Caco-2 (cell line): ENCODE measurements around the gene SARDH. TPM values are rescaled to one million over a fixed set of nuclear protein-coding genes. Genes with fewer than 3 reads are reported as not detected.

Experiments used
- BruUV-seq: library from RNA; stranded (reverse); fragments of 400-500 nt; replicated peaks from 2 replicates; lab custom pipeline; 2021; lab: Mats Ljungman, UMichigan
- CTCF ChIA-PET: fragments of 300-600 bp; sonication (Branson Sonifier 250); formaldehyde crosslinking; loops from one replicate; lab custom pipeline; 2022; ENCODE audit warnings: antibody characterized with exemption; lab: Charles Lee
- POLR2A ChIA-PET: fragments of 300-600 bp; sonication (Branson Sonifier 250); formaldehyde crosslinking; loops from one replicate; lab custom pipeline; 2022; ENCODE audit warnings: antibody characterized with exemption; lab: Charles Lee
- DNase-seq, 2 experiments: peaks; one replicate each; pipeline versions ENCODE4 v3.0.0 to v3.0.0-alpha.2; 2020 to 2022
- H3K27me3 ChIP-seq: replicated peaks from 2 replicates; pipeline ENCODE4 v1.6.0; 2011; ENCODE audit warnings: low read length; ENCODE audit not compliant: control insufficient read depth, insufficient read depth
- H3K36me3 ChIP-seq: 2 replicates; pipeline ENCODE4 v1.5.1; 2011; ENCODE audit warnings: low read length; ENCODE audit not compliant: control insufficient read depth, insufficient read depth
- H3K4me1 ChIP-seq: fragments of 250-450 bp; sonication (Bioruptor Pico); 2 replicates; pipeline ENCODE4 v1.5.1; 2020; ENCODE audit warnings: mild to moderate bottlenecking
- H3K4me3 ChIP-seq: 2 replicates; pipeline ENCODE4 v1.5.1; 2011; ENCODE audit warnings: low read depth, mild to moderate bottlenecking, control low read depth, low read length
- H3K9me3 ChIP-seq: fragments of 250-450 bp; sonication (Bioruptor Pico); 2 replicates; pipeline ENCODE4 v1.5.1; 2020; ENCODE audit warnings: mild to moderate bottlenecking, moderate library complexity
- H3K27ac Mint-ChIP-seq: one replicate; pipeline ENCODE4 v1.8.0; 2022; ENCODE audit warnings: mixed read lengths; ENCODE audit not compliant: unreplicated experiment
- H3K27me3 Mint-ChIP-seq: one replicate; pipeline ENCODE4 v1.8.0; 2022; ENCODE audit warnings: mixed read lengths; ENCODE audit not compliant: insufficient read depth, unreplicated experiment
- H3K36me3 Mint-ChIP-seq: one replicate; pipeline ENCODE4 v1.8.0; 2022; ENCODE audit warnings: mild to moderate bottlenecking, mixed read lengths; ENCODE audit not compliant: insufficient read depth, unreplicated experiment
- H3K4me1 Mint-ChIP-seq: one replicate; pipeline ENCODE4 v1.8.0; 2022; ENCODE audit warnings: low read depth, mixed read lengths; ENCODE audit not compliant: unreplicated experiment
- H3K4me3 Mint-ChIP-seq: one replicate; pipeline ENCODE4 v1.8.0; 2022; ENCODE audit warnings: mild to moderate bottlenecking, moderate library complexity, mixed read lengths; ENCODE audit not compliant: unreplicated experiment
- H3K9me3 Mint-ChIP-seq: one replicate; pipeline ENCODE4 v1.8.0; 2022; ENCODE audit warnings: mixed read lengths; ENCODE audit not compliant: unreplicated experiment
- CTCF ChIP-seq, 2 experiments: fragments of 200-600 bp in 1 of 2; IDR thresholded peaks; 1 replicate in 1 of 2; 2 replicates in 1 of 2; pipeline versions ENCODE4 v1.5.1 to v1.8.0; 2011 to 2022; ENCODE audit warnings: antibody characterized with exemption in 1 of 2, control low read depth in 1 of 2, inconsistent platforms in 1 of 2, low read depth in 1 of 2, low read length in 1 of 2, mild to moderate bottlenecking in 1 of 2, moderate library complexity in 1 of 2; ENCODE audit not compliant: insufficient read depth in 1 of 2, severe bottlenecking in 1 of 2, unreplicated experiment in 1 of 2
- intact Hi-C: fragments of 100-400 bp; cut with micrococcal nuclease; formaldehyde crosslinking; loops from one replicate; pipeline ENCODE4 v1.10.0; 2022; ENCODE audit not compliant: unreplicated experiment
- total RNA-seq: library from RNA; stranded (reverse); gene quantifications from 2 replicates; pipeline ENCODE4 v1.2.3, GENCODE V29; 2022

Gene SARDH
- total RNA-seq, 1 experiment from 2014 or later = 0.36 TPM

GRCh38 chr9:133621725-133622267, 116.4 kb downstream of the SARDH start:
- intact Hi-C loops = no loop called here

GRCh38 chr9:133619791-133620190, 118.4 kb downstream of the SARDH start:
- no peak for TF ChIP-seq CTCF (IDR thresholded peaks at IDR 0.05; ENCODE audit: insufficient read depth in 1 of 2, low read depth in 1 of 2, low read length in 1 of 2, severe bottlenecking in 1 of 2, unreplicated experiment in 1 of 2)

More at GRCh38 chr9:133621725-133622267, 116.4 kb downstream of the SARDH start:
- no peaks in the 10 kb centered on the region; the same call in 1 of the 2 replicates for H3K27me3 ChIP-seq
- no peak for TF ChIP-seq CTCF (IDR thresholded peaks at IDR 0.05; ENCODE audit: insufficient read depth in 1 of 2, low read depth in 1 of 2, low read length in 1 of 2, severe bottlenecking in 1 of 2, unreplicated experiment in 1 of 2)
- DNase-seq = no peak
- no TSS peak for BruUV-seq
- H3K36me3 ChIP-seq = no peaks in the 10 kb centered on the region
- Mint-ChIP-seq H3K36me3 (no peaks in the 10 kb centered on the region), H3K4me3 (no peak overlapping the region), H3K27ac (no peak overlapping the region), H3K27me3 (peaks cover 25% of the 10 kb centered on the region), H3K4me1 (no peaks in the 10 kb centered on the region), H3K9me3 (peaks cover 11% of the 10 kb centered on the region)
- no peak overlapping the region for H3K4me3 ChIP-seq
- no peaks in the 10 kb centered on the region for H3K4me1 ChIP-seq
- peaks cover 6% of the 10 kb centered on the region; the same call in 1 of the 2 replicates for H3K9me3 ChIP-seq
- CTCF ChIA-PET = no interaction called here
- POLR2A ChIA-PET = no interaction called here

GRCh38 chr9:133618726-133619125, 119.4 kb downstream of the SARDH start:
- Histone ChIP-seq H3K36me3 (no peaks in the 10 kb centered on the region), H3K4me1 (no peaks in the 10 kb centered on the region), H3K4me3 (no peak overlapping the region), H3K9me3 (no peaks in the 10 kb centered on the region), H3K27me3 (no peaks in the 10 kb centered on the region; the same call in 1 of the 2 replicates)
- BruUV-seq = no TSS peak
- H3K9me3 Mint-ChIP-seq = no peaks in the 10 kb centered on the region
- no peak for TF ChIP-seq CTCF (IDR thresholded peaks at IDR 0.05; ENCODE audit: insufficient read depth in 1 of 2, low read depth in 1 of 2, low read length in 1 of 2, severe bottlenecking in 1 of 2, unreplicated experiment in 1 of 2)
- no peaks in the 10 kb centered on the region for H3K4me1 Mint-ChIP-seq
- H3K27me3 Mint-ChIP-seq = peaks cover 25% of the 10 kb centered on the region
- POLR2A ChIA-PET = interaction anchor here (0.6 kb wide), 1 partner anchor 285 kb away, joined by 3 read pairs; no protein-coding TSS in a partner anchor
- H3K36me3 Mint-ChIP-seq = no peaks in the 10 kb centered on the region
- CTCF ChIA-PET = no interaction called here
- DNase-seq = no peak
- H3K4me3 Mint-ChIP-seq = no peak overlapping the region
- H3K27ac Mint-ChIP-seq = no peak overlapping the region
- intact Hi-C loops = no loop called here

More at GRCh38 chr9:133619791-133620190, 118.4 kb downstream of the SARDH start:
- Histone ChIP-seq H3K27me3 (no peaks in the 10 kb centered on the region; the same call in 1 of the 2 replicates), H3K4me1 (no peaks in the 10 kb centered on the region), H3K36me3 (no peaks in the 10 kb centered on the region), H3K9me3 (no peaks in the 10 kb centered on the region), H3K4me3 (no peak overlapping the region)
- Mint-ChIP-seq H3K27ac (no peak overlapping the region), H3K9me3 (no peaks in the 10 kb centered on the region), H3K36me3 (no peaks in the 10 kb centered on the region), H3K4me3 (no peak overlapping the region), H3K4me1 (no peaks in the 10 kb centered on the region), H3K27me3 (peaks cover 25% of the 10 kb centered on the region)
- intact Hi-C loops = no loop called here
- ChIA-PET CTCF (interaction anchor here (0.6 kb wide), 1 partner anchor 76 kb away, joined by 4 read pairs; no protein-coding TSS in a partner anchor), POLR2A (no interaction called here)
- BruUV-seq = no TSS peak
- no peak for DNase-seq
